Measurements from ENCODE around the gene HOMER3. TPM values are rescaled to one million over a fixed set of nuclear protein-coding genes. Genes with fewer than 3 reads are reported as not detected.

Gene HOMER3
- total and polyA plus RNA-seq, 2 of the 13 experiments (the other 11 are each of a cell fraction or from before 2014, with no cell fraction given) = 21.3 to 27.3 TPM

- TF ChIP-seq ZSCAN25 (CRISPR knock-in tag; IDR thresholded peaks at IDR 0.05) (peak; percentile 31; the same call in 1 of the 2 replicates), ZBTB10 (CRISPR knock-in tag; IDR thresholded peaks at IDR 0.05; ENCODE audit: borderline replicate concordance) (no peak), RBFOX2 (IDR thresholded peaks at IDR 0.05; ENCODE audit: low read depth, low read length) (0 out of 2 replicates have a peak, but pooled peaks have one; percentile 7), ZNF687 (CRISPR knock-in tag; IDR thresholded peaks at IDR 0.05) (peak; percentile 21), RCOR2 (CRISPR knock-in tag; IDR thresholded peaks at IDR 0.05) (no peak), ZNF556 (CRISPR knock-in tag; IDR thresholded peaks at IDR 0.05; ENCODE audit: borderline replicate concordance) (no peak), MXI1 (IDR thresholded peaks at IDR 0.05; ENCODE audit: borderline replicate concordance, low read depth, low read length) (0 out of 3 replicates have a peak, but pooled peaks have one; percentile 21), RAD21 (CRISPR knock-in tag; IDR thresholded peaks at IDR 0.05) (0 out of 2 replicates have a peak, but pooled peaks have one; percentile 10), MTF2 (CRISPR knock-in tag; IDR thresholded peaks at IDR 0.05; ENCODE audit: borderline replicate concordance) (0 out of 2 replicates have a peak, but pooled peaks have one; percentile 26), ZFP37 (CRISPR knock-in tag; IDR thresholded peaks at IDR 0.05; ENCODE audit: borderline replicate concordance) (no peak), ZNF772 (CRISPR knock-in tag; IDR thresholded peaks at IDR 0.05) (no peak), ZXDC (CRISPR knock-in tag; IDR thresholded peaks at IDR 0.05) (no peak), ZNF570 (CRISPR knock-in tag; IDR thresholded peaks at IDR 0.05; ENCODE audit: borderline replicate concordance) (no peak), EEA1 (CRISPR knock-in tag; IDR thresholded peaks at IDR 0.05; ENCODE audit: borderline replicate concordance) (no peak), HNRNPLL (IDR thresholded peaks at IDR 0.05; ENCODE audit: low read depth, low read length, poor library complexity, severe bottlenecking) (peak; percentile 60), KDM5B (CRISPR knock-in tag; IDR thresholded peaks at IDR 0.05; ENCODE audit: borderline replicate concordance) (0 out of 2 replicates have a peak, but pooled peaks have one; percentile 6), PPARG (CRISPR knock-in tag; conservative IDR thresholded peaks at IDR 0.05) (no peak)
Observed at GRCh38 chr19:18940769-18941627, at the start of gene HOMER3 (continued).
